GM12878 (cell line): Measurements from ENCODE around the gene DEF6.

ENCODE experiments used
- ATF7 ChIP-seq: fragments of 450-650 bp; IDR thresholded peaks from 2 replicates; pipeline ENCODE4 v1.6.1; 2016; ENCODE audit warnings: low read depth, mild to moderate bottlenecking
- BRCA1 ChIP-seq: IDR thresholded peaks from 2 replicates; pipeline ENCODE4 v1.6.1; 2011; ENCODE audit warnings: low read depth, low read length, improper control_type of control experiment
- EZH2 ChIP-seq: IDR thresholded peaks from 2 replicates; pipeline ENCODE4 v1.6.1; 2012; ENCODE audit warnings: low read depth, mild to moderate bottlenecking, control low read depth, inconsistent platforms, low read length, borderline replicate concordance; ENCODE audit not compliant: control insufficient read depth
- POLR2A ChIP-seq: IDR thresholded peaks from 2 replicates; pipeline ENCODE4 v1.6.1; 2011; ENCODE audit warnings: low read depth, mild to moderate bottlenecking, low read length
- POLR2AphosphoS5 ChIP-seq: IDR thresholded peaks from 2 replicates; pipeline ENCODE4 v1.6.1; 2011; ENCODE audit warnings: mild to moderate bottlenecking, low read length, inconsistent platforms
- SMC3 ChIP-seq: IDR thresholded peaks from 2 replicates; pipeline ENCODE4 v1.6.1; 2011; ENCODE audit warnings: low read length, improper control_type of control experiment, borderline replicate concordance
- SP1 ChIP-seq: IDR thresholded peaks from one replicate; pipeline ENCODE4 v1.6.1; 2011; ENCODE audit warnings: low read depth, low read length
- TCF7 ChIP-seq: IDR thresholded peaks from 2 replicates; pipeline ENCODE4 v1.6.1; 2014; ENCODE audit warnings: antibody characterized with exemption, borderline replicate concordance
- TF ChIP-seq, protein P1 (sequence below), 3 experiments: IDR thresholded peaks in 2 of 3; conservative IDR thresholded peaks in 1 of 3; 2 replicates each; pipeline ENCODE4 v1.5.1; 2011; ENCODE audit warnings: low read depth in 3 of 3, low read length in 3 of 3, mild to moderate bottlenecking in 3 of 3, control low read depth in 2 of 3, moderate library complexity in 2 of 3, inconsistent platforms in 1 of 3, mixed read lengths in 1 of 3; ENCODE audit not compliant: control insufficient read depth in 2 of 3, insufficient read depth in 1 of 3; ENCODE audit errors: extremely low read depth in 1 of 3
- TF ChIP-seq, protein P2 (sequence below): IDR thresholded peaks from 2 replicates; pipeline ENCODE4 v1.6.1; 2012; ENCODE audit warnings: low read length, inconsistent platforms
- TF ChIP-seq, protein P3 (sequence below): fragments of 450-650 bp; IDR thresholded peaks from 2 replicates; pipeline ENCODE4 v1.6.1; 2016; ENCODE audit warnings: mild to moderate bottlenecking

- TF ChIP-seq, protein P1, sequence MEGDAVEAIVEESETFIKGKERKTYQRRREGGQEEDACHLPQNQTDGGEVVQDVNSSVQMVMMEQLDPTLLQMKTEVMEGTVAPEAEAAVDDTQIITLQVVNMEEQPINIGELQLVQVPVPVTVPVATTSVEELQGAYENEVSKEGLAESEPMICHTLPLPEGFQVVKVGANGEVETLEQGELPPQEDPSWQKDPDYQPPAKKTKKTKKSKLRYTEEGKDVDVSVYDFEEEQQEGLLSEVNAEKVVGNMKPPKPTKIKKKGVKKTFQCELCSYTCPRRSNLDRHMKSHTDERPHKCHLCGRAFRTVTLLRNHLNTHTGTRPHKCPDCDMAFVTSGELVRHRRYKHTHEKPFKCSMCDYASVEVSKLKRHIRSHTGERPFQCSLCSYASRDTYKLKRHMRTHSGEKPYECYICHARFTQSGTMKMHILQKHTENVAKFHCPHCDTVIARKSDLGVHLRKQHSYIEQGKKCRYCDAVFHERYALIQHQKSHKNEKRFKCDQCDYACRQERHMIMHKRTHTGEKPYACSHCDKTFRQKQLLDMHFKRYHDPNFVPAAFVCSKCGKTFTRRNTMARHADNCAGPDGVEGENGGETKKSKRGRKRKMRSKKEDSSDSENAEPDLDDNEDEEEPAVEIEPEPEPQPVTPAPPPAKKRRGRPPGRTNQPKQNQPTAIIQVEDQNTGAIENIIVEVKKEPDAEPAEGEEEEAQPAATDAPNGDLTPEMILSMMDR (IDR thresholded peaks at IDR 0.05 in 2 of 3, conservative IDR thresholded peaks at IDR 0.05 in 1 of 3; ENCODE audit: control insufficient read depth in 2 of 3, extremely low read depth in 1 of 3, insufficient read depth in 1 of 3, low read depth in 3 of 3, low read length in 3 of 3) = no peak
- TF ChIP-seq POLR2AphosphoS5 = peak; percentile 61
- TF ChIP-seq BRCA1 = no peak
- TF ChIP-seq SP1 = no peak
- 0 out of 2 replicates have a peak, but pooled peaks have one; percentile 8 for TF ChIP-seq SMC3
- TF ChIP-seq POLR2A = peak; percentile 73
- no peak for TF ChIP-seq TCF7
- TF ChIP-seq, protein P2, sequence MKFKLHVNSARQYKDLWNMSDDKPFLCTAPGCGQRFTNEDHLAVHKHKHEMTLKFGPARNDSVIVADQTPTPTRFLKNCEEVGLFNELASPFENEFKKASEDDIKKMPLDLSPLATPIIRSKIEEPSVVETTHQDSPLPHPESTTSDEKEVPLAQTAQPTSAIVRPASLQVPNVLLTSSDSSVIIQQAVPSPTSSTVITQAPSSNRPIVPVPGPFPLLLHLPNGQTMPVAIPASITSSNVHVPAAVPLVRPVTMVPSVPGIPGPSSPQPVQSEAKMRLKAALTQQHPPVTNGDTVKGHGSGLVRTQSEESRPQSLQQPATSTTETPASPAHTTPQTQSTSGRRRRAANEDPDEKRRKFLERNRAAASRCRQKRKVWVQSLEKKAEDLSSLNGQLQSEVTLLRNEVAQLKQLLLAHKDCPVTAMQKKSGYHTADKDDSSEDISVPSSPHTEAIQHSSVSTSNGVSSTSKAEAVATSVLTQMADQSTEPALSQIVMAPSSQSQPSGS = no peak
- TF ChIP-seq ATF7 = peak; percentile 67
- no peak for TF ChIP-seq EZH2
- TF ChIP-seq, protein P3, sequence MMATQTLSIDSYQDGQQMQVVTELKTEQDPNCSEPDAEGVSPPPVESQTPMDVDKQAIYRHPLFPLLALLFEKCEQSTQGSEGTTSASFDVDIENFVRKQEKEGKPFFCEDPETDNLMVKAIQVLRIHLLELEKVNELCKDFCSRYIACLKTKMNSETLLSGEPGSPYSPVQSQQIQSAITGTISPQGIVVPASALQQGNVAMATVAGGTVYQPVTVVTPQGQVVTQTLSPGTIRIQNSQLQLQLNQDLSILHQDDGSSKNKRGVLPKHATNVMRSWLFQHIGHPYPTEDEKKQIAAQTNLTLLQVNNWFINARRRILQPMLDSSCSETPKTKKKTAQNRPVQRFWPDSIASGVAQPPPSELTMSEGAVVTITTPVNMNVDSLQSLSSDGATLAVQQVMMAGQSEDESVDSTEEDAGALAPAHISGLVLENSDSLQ = no peak; the same call in 1 of the 2 replicates
Observed at GRCh38 chr6:35302604-35303241, 5.1 kb downstream of the DEF6 start.
